Breast epithelium (tissue), 4 donors: ENCODE results near the gene KLHDC2. TPM values are rescaled to one million over a fixed set of nuclear protein-coding genes. Genes with fewer than 3 reads are reported as not detected.
A peak's percentile ranks its signal among the peaks of the same experiment; 100 is the strongest.
"Not testable (repeated sequence)": the region's sequence is repeated elsewhere in the genome, so short reads cannot be mapped to it uniquely, and the experiment has no call there.

Experiments used
- DNase-seq, 2 donors: peaks; one replicate each; pipeline ENCODE4 v3.0.0-alpha.2; 2019; ENCODE audit warnings: low spot score in 2 of 2
- H3K27ac ChIP-seq, 2 donors: fragments of 200-600 bp; sonication (generic) in 1 of 2; one replicate each; pipeline ENCODE4 v1.5.1; 2016 to 2019; ENCODE audit warnings: mild to moderate bottlenecking in 1 of 2
- H3K27me3 ChIP-seq, 2 donors: fragments of 200-600 bp; sonication (generic) in 1 of 2; one replicate each; pipeline versions ENCODE4 v1.5.1 to v1.6.0; 2017 to 2019; ENCODE audit warnings: control low read depth in 1 of 2, mild to moderate bottlenecking in 1 of 2
- H3K36me3 ChIP-seq: fragments of 200-600 bp; one replicate; pipeline ENCODE4 v1.5.1; 2019
- H3K4me1 ChIP-seq, 2 donors: fragments of 200-600 bp; sonication (generic); one replicate each; pipeline ENCODE4 v1.5.1; 2016 to 2019; ENCODE audit warnings: control low read depth in 1 of 2
- H3K4me3 ChIP-seq, 3 donors: fragments of 200-600 bp; sonication (generic); 1 replicate in 2 of 3; 2 replicates in 1 of 3; pipeline ENCODE4 v1.5.1; 2016 to 2019; ENCODE audit warnings: mild to moderate bottlenecking in 3 of 3, moderate library complexity in 2 of 3
- H3K9me3 ChIP-seq, 2 donors: fragments of 200-600 bp; sonication (generic) in 1 of 2; one replicate each; pipeline ENCODE4 v1.5.1; 2016 to 2019; ENCODE audit warnings: control low read depth in 1 of 2
- POLR2A ChIP-seq: fragments of 450-650 bp; IDR thresholded peaks from one replicate; pipeline ENCODE4 v1.6.1; 2016; ENCODE audit warnings: antibody characterized with exemption, mild to moderate bottlenecking, moderate library complexity
- POLR2AphosphoS5 ChIP-seq, 3 donors: sonication (generic); formaldehyde crosslinking; IDR thresholded peaks; one replicate each; pipeline ENCODE4 v1.6.1; 2017; ENCODE audit warnings: antibody characterized with exemption in 3 of 3
- intact Hi-C: fragments of 100-400 bp; cut with DNase I; formaldehyde crosslinking; loops from one replicate; pipeline ENCODE4 v1.15.1; 2023; ENCODE audit warnings: low total_unique reads
- total RNA-seq, 3 donors: library from RNA; depleted of rRNA; stranded (reverse); fragments of >200 nt; gene quantifications; one replicate each; pipeline ENCODE4 v1.1.0, GENCODE V29; 2016
- TF ChIP-seq, protein P1 (sequence below), 3 donors: fragments of 450-650 bp; IDR thresholded peaks; one replicate each; pipeline ENCODE4 v1.5.1; 2016 to 2017; ENCODE audit warnings: antibody characterized with exemption in 3 of 3, mild to moderate bottlenecking in 3 of 3, moderate library complexity in 3 of 3

The KLHDC2 gene, protein sequence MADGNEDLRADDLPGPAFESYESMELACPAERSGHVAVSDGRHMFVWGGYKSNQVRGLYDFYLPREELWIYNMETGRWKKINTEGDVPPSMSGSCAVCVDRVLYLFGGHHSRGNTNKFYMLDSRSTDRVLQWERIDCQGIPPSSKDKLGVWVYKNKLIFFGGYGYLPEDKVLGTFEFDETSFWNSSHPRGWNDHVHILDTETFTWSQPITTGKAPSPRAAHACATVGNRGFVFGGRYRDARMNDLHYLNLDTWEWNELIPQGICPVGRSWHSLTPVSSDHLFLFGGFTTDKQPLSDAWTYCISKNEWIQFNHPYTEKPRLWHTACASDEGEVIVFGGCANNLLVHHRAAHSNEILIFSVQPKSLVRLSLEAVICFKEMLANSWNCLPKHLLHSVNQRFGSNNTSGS
- 100 to 1,000 TPM in 1 of 3 donors, 10 to 100 TPM in 2; 74.4 to 107 (median 88.5) TPM for total RNA-seq

DNA sequence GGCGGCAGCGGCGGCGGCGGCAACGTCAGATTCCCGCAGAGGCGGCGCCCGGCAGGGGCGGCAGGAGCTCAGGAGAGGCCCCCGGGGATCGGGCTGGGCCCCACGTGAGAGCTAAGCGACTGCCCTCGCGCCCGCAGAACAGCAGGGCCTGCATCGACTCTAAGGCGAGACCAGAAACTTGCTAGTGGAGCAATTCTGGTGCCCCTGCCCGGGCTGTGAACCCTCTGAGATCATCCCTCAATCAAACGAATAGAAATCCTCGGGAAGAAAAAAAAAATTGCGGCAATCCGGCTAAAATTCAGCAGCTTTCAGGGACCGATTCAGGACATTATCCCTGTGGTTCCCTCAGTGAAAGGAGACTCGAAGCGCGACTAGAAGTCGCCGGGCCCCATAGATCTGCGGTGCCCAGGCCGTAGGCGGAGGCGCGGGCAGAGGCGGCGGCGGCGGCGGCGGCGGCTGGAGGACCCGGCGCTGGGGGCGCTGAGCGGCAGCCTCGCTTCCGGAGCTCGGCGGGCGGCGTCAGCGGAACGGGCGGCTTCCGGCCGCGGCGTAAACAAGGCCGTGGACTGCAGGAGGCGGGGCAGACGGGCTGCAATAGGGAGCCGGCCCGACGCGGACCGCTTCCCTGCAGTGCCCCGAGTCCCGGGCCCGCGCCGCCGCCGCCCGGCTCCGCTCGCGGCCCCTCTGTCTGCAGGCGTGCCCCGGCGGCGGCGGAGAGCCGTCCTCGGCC is at the start of gene KLHDC2:
TSS of gene KLHDC2 (plus strand) at position 583 of the 730 bp plus-strand sequence. CDS start 316 bp downstream, outside the sequence.
- Histone ChIP-seq H3K4me1 (no peaks in the 10 kb centered on the region), H3K4me3 (peak within 1 kb of the TSS; percentile 81 to 98 (median 97)), H3K9me3 (no peaks in the 10 kb centered on the region), H3K36me3 (no peaks in the 10 kb centered on the region), H3K27me3 (no peaks in the 10 kb centered on the region), H3K27ac (peak within 1 kb of the TSS; percentile 93 to 98)
- peak; percentile 83 to 87 for DNase-seq
- intact Hi-C loops = loop anchor here (5.0 kb wide), 1 partner anchor 145 kb away; the partner anchor contains the start of genes MGAT2 and RPL36AL
- TF ChIP-seq POLR2A (peak; percentile 32), POLR2AphosphoS5 (IDR thresholded peaks at IDR 0.05) (peak in 2 of 3 donors; percentile 25 to 58)
- TF ChIP-seq, protein P1, sequence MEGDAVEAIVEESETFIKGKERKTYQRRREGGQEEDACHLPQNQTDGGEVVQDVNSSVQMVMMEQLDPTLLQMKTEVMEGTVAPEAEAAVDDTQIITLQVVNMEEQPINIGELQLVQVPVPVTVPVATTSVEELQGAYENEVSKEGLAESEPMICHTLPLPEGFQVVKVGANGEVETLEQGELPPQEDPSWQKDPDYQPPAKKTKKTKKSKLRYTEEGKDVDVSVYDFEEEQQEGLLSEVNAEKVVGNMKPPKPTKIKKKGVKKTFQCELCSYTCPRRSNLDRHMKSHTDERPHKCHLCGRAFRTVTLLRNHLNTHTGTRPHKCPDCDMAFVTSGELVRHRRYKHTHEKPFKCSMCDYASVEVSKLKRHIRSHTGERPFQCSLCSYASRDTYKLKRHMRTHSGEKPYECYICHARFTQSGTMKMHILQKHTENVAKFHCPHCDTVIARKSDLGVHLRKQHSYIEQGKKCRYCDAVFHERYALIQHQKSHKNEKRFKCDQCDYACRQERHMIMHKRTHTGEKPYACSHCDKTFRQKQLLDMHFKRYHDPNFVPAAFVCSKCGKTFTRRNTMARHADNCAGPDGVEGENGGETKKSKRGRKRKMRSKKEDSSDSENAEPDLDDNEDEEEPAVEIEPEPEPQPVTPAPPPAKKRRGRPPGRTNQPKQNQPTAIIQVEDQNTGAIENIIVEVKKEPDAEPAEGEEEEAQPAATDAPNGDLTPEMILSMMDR (IDR thresholded peaks at IDR 0.05) = peak in 1 of 3 donors; percentile 29

GRCh38 chr14:49720744-49721143 is 47.2 kb upstream of the KLHDC2 start:
- H3K36me3 ChIP-seq = no peaks in the 10 kb centered on the region
- H3K9me3 ChIP-seq = no peaks in the 10 kb centered on the region
- DNase-seq = no peak
- H3K27ac ChIP-seq = no peak overlapping the region
- H3K4me3 ChIP-seq = no peak overlapping the region
- H3K27me3 ChIP-seq = no peaks in the 10 kb centered on the region
- no peaks in the 10 kb centered on the region for H3K4me1 ChIP-seq
- intact Hi-C loops = loop anchor here (10.0 kb wide), 1 partner anchor 1036 kb away; no protein-coding TSS in a partner anchor
- TF ChIP-seq, protein P1 (IDR thresholded peaks at IDR 0.05) = no peak
- TF ChIP-seq POLR2AphosphoS5 (IDR thresholded peaks at IDR 0.05) (no peak), POLR2A (no peak)

GRCh38 chr14:49721733-49722435 is 46.1 kb upstream of the KLHDC2 start:
- H3K36me3 ChIP-seq, H3K9me3 ChIP-seq, H3K27me3 ChIP-seq, H3K4me3 ChIP-seq, H3K4me1 ChIP-seq, DNase-seq, H3K27ac ChIP-seq: not testable (repeated sequence)
- intact Hi-C loops = loop anchor here (10.0 kb wide), 1 partner anchor 1037 kb away; no protein-coding TSS in a partner anchor

DNA sequence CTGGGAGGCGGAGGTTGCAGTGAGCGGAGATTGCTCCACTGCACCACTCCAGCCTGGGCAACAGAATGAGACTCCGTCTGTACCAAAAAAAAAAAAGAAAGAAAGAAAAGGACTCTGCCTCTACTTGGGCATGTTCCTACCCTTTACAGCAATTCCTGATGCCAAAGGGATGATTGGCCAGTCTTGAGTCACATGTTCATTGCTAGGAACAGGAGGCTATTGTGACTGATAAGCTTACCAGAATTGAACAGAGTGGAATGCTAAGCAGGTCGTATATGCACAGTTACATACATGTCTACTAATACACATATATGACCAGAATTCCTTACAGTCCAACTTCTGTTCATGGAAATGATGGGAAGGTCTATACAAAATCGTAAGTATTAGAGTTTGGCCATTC is 40.8 kb upstream of the KLHDC2 start:
- no peak for DNase-seq
- intact Hi-C loops = loop anchor here (10.0 kb wide), 1 partner anchor 1042 kb away; no protein-coding TSS in a partner anchor

DNA sequence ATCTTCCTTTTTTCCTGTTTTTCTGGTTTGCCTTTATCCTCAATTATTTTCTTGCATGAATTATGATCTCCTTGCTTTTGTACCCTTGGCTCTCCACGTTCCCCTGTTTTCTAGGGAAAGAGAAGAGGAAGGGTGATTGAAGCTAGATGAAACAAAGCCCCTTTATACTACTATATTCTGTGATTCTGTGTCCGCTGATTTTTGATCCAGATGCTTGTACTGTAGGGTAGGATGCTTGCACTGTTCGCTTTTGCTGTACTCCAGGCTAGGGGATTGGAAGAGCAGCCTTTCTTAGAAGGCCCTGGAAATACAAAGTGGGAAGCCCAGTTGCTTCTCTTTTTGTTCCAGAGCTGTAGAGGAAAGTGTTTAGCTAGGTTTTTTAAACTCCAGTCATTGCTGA is 35.1 kb upstream of the KLHDC2 start:
- H3K36me3 ChIP-seq = no peaks in the 10 kb centered on the region
- H3K4me3 ChIP-seq = no peak overlapping the region
- TF ChIP-seq POLR2AphosphoS5 (IDR thresholded peaks at IDR 0.05) (no peak), POLR2A (no peak)
- TF ChIP-seq, protein P1 (IDR thresholded peaks at IDR 0.05) = no peak
- DNase-seq = no peak
- H3K27me3 ChIP-seq = no peaks in the 10 kb centered on the region
- H3K27ac ChIP-seq = no peak overlapping the region
- no peaks in the 10 kb centered on the region for H3K9me3 ChIP-seq
- intact Hi-C loops = no loop called here
- H3K4me1 ChIP-seq = no peaks in the 10 kb centered on the region

More for the DNA sequence above, 40.8 kb upstream of the KLHDC2 start:
- H3K4me3 ChIP-seq = no peak overlapping the region
- no peaks in the 10 kb centered on the region for H3K36me3 ChIP-seq
- H3K27me3 ChIP-seq = no peaks in the 10 kb centered on the region
- no peaks in the 10 kb centered on the region for H3K4me1 ChIP-seq
- no peak overlapping the region for H3K27ac ChIP-seq
- TF ChIP-seq POLR2A (no peak), POLR2AphosphoS5 (IDR thresholded peaks at IDR 0.05) (no peak)
- TF ChIP-seq, protein P1 (IDR thresholded peaks at IDR 0.05) = no peak
- no peaks in the 10 kb centered on the region for H3K9me3 ChIP-seq
